HepG2 (cell line): ENCODE measurements around the gene ESPN. TPM values are rescaled to one million over a fixed set of nuclear protein-coding genes. Genes with fewer than 3 reads are reported as not detected.

Experiments
- HCFC1 ChIP-seq: fragments of 150-350 bp; IDR thresholded peaks from 2 replicates; pipeline ENCODE4 v1.6.1; 2014; ENCODE audit warnings: low read depth, low read length
- RAD21 ChIP-seq: fragments of 450-650 bp; formaldehyde crosslinking; IDR thresholded peaks from 2 replicates; pipeline ENCODE4 v1.5.0; 2020; ENCODE audit warnings: mild to moderate bottlenecking
- SMYD3 ChIP-seq: sonication (generic); formaldehyde crosslinking; IDR thresholded peaks from 2 replicates; pipeline ENCODE4 v1.8.1; 2023; ENCODE audit warnings: mild to moderate bottlenecking, missing genetic modification reagents
- SOX6 ChIP-seq, 2 experiments: fragments of 450-650 bp in 1 of 2; sonication (generic) in 1 of 2; formaldehyde crosslinking in 1 of 2; IDR thresholded peaks; 2 replicates each; pipeline versions ENCODE4 v1.4.0 to v1.6.1; 2017 to 2020; ENCODE audit warnings: antibody characterized with exemption in 1 of 2, mild to moderate bottlenecking in 1 of 2, missing genetic modification reagents in 1 of 2
- ZIK1 ChIP-seq: sonication (generic); formaldehyde crosslinking; IDR thresholded peaks from 2 replicates; pipeline ENCODE4 v1.5.0; 2020; ENCODE audit warnings: mild to moderate bottlenecking, low read depth, missing genetic modification reagents, borderline replicate concordance
- ZNF20 ChIP-seq: sonication (generic); formaldehyde crosslinking; IDR thresholded peaks from 2 replicates; pipeline ENCODE4 v1.4.0; 2020; ENCODE audit warnings: mild to moderate bottlenecking, moderate library complexity, missing genetic modification reagents
- ZNF282 ChIP-seq: fragments of 450-650 bp; IDR thresholded peaks from 2 replicates; pipeline ENCODE4 v1.6.1; 2018; ENCODE audit not compliant: partially characterized antibody
- ZNF432 ChIP-seq: sonication (generic); formaldehyde crosslinking; IDR thresholded peaks from 2 replicates; pipeline ENCODE4 v1.5.0; 2020; ENCODE audit warnings: missing genetic modification reagents, mild to moderate bottlenecking, borderline replicate concordance
- ZNF44 ChIP-seq: sonication (generic); formaldehyde crosslinking; IDR thresholded peaks from 2 replicates; pipeline ENCODE4 v1.5.1; 2020; ENCODE audit warnings: mild to moderate bottlenecking, missing genetic modification reagents
- ZNF660 ChIP-seq: sonication (generic); formaldehyde crosslinking; IDR thresholded peaks from 2 replicates; pipeline ENCODE4 v1.5.1; 2020; ENCODE audit warnings: mild to moderate bottlenecking, low read depth, missing genetic modification reagents, borderline replicate concordance
- ZNF737 ChIP-seq: sonication (generic); formaldehyde crosslinking; IDR thresholded peaks from 2 replicates; pipeline ENCODE4 v1.5.0; 2020; ENCODE audit warnings: missing genetic modification reagents, mild to moderate bottlenecking, borderline replicate concordance
- polyA plus RNA-seq, 8 experiments: library from polyadenylated mRNA; depleted of rRNA in 3 of 8; stranded (reverse) in 7 of 8; unstranded in 1 of 8; fragments of >200 nt; fragmentation: Illumina TruSeq in 4 of 8; extraction: Trizol in 4 of 8; gene quantifications; 2 replicates each; pipeline versions ENCODE4 v1.2.1 to v1.2.3, GENCODE V29; 2011 to 2016; ENCODE audit warnings: low read depth in 4 of 8, missing spikeins in 1 of 8, mixed read lengths in 1 of 8; ENCODE audit not compliant: insufficient read depth in 1 of 8
- total RNA-seq, 5 experiments: library from RNA; depleted of rRNA; stranded (reverse); fragments of >200 nt; fragmentation: Illumina TruSeq; extraction: Trizol; gene quantifications; 2 replicates each; pipeline ENCODE4 v1.2.3, GENCODE V29; 2016; ENCODE audit warnings: low read depth in 1 of 5
- TF ChIP-seq, protein P1 (sequence below): sonication (generic); formaldehyde crosslinking; conservative IDR thresholded peaks from 2 replicates; pipeline ENCODE4 v1.8.0; 2022; ENCODE audit warnings: missing genetic modification reagents
- TF ChIP-seq, protein P2 (sequence below): sonication (generic); formaldehyde crosslinking; IDR thresholded peaks from 2 replicates; pipeline ENCODE4 v1.4.0; 2020; ENCODE audit warnings: mild to moderate bottlenecking, low read depth, missing genetic modification reagents
- TF ChIP-seq, protein P3 (sequence below): sonication (generic); formaldehyde crosslinking; IDR thresholded peaks from 2 replicates; pipeline ENCODE4 v1.4.0; 2020; ENCODE audit warnings: missing genetic modification reagents
- TF ChIP-seq, protein P4 (sequence below), 2 experiments: fragments of 450-650 bp in 1 of 2; sonication (generic) in 1 of 2; formaldehyde crosslinking; IDR thresholded peaks; 2 replicates each; pipeline versions ENCODE4 v1.5.0 to v1.8.0; 2020 to 2022; ENCODE audit warnings: mild to moderate bottlenecking in 1 of 2, missing genetic modification reagents in 1 of 2
- TF ChIP-seq, protein P5 (sequence below): sonication (generic); formaldehyde crosslinking; IDR thresholded peaks from 2 replicates; pipeline ENCODE4 v1.4.0; 2020; ENCODE audit warnings: missing genetic modification reagents
- TF ChIP-seq, protein P6 (sequence below): sonication (generic); formaldehyde crosslinking; IDR thresholded peaks from 2 replicates; pipeline ENCODE4 v1.8.0; 2022; ENCODE audit warnings: mild to moderate bottlenecking, missing genetic modification reagents, borderline replicate concordance
- TF ChIP-seq, protein P7 (sequence below): sonication (generic); formaldehyde crosslinking; IDR thresholded peaks from 2 replicates; pipeline ENCODE4 v1.4.0; 2020; ENCODE audit warnings: missing genetic modification reagents

Gene ESPN
- total and polyA plus RNA-seq, 2 of the 13 experiments (the other 11 are each of a cell fraction or from before 2014, with no cell fraction given) = 48.6 to 54.2 TPM

DNA sequence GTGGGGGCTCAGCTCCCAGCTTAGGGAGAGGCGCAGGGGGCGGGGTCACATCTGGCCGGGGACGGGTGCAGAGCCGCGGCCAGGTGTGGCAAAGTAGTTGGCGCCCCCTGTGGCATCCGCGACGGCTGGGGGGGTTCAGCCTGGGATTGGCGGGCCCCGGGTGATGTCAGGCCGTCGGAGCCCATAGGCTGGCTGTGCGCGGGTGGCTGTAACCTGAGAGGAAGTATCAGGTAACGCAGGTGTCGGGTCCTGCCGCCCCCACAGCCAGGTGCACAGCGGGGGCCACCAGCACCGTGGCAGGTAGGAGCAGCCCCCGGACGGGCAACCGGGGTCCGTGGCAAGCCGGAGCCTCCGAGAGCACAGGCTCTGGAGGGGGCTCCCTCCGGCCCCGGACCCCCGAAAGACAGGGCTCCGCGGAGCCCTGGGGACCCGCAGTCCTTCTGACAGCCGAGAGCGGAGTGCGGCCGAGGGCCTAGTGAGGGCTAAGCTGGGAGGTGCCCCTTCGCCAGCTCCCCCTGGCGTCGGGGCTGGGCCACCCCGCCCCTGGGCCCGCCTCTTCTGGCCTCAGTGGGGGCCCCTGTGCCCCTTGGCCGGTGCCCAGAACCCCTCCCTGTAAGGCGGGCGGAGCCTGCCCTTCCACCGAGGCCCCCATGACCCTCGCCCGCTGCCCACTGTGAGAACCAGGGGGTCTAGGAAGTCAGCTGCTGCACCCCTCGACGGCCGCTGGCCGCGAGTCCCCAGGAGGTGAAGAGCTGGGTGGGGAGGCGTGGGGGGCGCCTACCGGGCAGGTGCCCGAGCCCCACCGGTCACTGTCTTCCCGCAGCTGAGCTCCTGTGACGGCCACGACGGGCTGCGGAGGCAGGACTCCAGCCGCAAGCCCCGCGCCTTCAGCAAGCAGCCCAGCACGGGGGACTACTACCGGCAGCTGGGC lies 23.5 kb downstream of the ESPN start (continued):
- TF ChIP-seq, protein P1, sequence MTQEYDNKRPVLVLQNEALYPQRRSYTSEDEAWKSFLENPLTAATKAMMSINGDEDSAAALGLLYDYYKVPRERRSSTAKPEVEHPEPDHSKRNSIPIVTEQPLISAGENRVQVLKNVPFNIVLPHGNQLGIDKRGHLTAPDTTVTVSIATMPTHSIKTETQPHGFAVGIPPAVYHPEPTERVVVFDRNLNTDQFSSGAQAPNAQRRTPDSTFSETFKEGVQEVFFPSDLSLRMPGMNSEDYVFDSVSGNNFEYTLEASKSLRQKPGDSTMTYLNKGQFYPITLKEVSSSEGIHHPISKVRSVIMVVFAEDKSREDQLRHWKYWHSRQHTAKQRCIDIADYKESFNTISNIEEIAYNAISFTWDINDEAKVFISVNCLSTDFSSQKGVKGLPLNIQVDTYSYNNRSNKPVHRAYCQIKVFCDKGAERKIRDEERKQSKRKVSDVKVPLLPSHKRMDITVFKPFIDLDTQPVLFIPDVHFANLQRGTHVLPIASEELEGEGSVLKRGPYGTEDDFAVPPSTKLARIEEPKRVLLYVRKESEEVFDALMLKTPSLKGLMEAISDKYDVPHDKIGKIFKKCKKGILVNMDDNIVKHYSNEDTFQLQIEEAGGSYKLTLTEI (CRISPR knock-in tag) = no peak
- TF ChIP-seq ZNF44 = no peak
- TF ChIP-seq ZNF660 (CRISPR knock-in tag) = no peak
- no peak for TF ChIP-seq SOX6 (IDR thresholded peaks at IDR 0.05)
- TF ChIP-seq SOX6 (CRISPR knock-in tag; IDR thresholded peaks at IDR 0.05) = no peak; the same call in 1 of the 2 replicates
- TF ChIP-seq, protein P2, sequence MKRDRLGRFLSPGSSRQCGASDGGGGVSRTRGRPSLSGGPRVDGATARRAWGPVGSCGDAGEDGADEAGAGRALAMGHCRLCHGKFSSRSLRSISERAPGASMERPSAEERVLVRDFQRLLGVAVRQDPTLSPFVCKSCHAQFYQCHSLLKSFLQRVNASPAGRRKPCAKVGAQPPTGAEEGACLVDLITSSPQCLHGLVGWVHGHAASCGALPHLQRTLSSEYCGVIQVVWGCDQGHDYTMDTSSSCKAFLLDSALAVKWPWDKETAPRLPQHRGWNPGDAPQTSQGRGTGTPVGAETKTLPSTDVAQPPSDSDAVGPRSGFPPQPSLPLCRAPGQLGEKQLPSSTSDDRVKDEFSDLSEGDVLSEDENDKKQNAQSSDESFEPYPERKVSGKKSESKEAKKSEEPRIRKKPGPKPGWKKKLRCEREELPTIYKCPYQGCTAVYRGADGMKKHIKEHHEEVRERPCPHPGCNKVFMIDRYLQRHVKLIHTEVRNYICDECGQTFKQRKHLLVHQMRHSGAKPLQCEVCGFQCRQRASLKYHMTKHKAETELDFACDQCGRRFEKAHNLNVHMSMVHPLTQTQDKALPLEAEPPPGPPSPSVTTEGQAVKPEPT = no peak
- no peak for TF ChIP-seq ZNF282
- no peak for TF ChIP-seq ZIK1 (CRISPR knock-in tag)
- TF ChIP-seq, protein P3, sequence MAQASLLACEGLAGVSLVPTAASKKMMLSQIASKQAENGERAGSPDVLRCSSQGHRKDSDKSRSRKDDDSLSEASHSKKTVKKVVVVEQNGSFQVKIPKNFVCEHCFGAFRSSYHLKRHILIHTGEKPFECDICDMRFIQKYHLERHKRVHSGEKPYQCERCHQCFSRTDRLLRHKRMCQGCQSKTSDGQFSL (CRISPR knock-in tag) = peak; percentile 82
- TF ChIP-seq ZNF20 = peak; percentile 69; the same call in 1 of the 2 replicates
- TF ChIP-seq, protein P4, sequence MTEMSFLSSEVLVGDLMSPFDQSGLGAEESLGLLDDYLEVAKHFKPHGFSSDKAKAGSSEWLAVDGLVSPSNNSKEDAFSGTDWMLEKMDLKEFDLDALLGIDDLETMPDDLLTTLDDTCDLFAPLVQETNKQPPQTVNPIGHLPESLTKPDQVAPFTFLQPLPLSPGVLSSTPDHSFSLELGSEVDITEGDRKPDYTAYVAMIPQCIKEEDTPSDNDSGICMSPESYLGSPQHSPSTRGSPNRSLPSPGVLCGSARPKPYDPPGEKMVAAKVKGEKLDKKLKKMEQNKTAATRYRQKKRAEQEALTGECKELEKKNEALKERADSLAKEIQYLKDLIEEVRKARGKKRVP (CRISPR knock-in tag; IDR thresholded peaks at IDR 0.05) = no peak
- 0 out of 2 replicates have a peak, but pooled peaks have one; percentile 25 for TF ChIP-seq RAD21
- TF ChIP-seq, protein P5, sequence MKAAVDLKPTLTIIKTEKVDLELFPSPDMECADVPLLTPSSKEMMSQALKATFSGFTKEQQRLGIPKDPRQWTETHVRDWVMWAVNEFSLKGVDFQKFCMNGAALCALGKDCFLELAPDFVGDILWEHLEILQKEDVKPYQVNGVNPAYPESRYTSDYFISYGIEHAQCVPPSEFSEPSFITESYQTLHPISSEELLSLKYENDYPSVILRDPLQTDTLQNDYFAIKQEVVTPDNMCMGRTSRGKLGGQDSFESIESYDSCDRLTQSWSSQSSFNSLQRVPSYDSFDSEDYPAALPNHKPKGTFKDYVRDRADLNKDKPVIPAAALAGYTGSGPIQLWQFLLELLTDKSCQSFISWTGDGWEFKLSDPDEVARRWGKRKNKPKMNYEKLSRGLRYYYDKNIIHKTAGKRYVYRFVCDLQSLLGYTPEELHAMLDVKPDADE (CRISPR knock-in tag) = no peak
- no peak for TF ChIP-seq HCFC1
- TF ChIP-seq, protein P6, sequence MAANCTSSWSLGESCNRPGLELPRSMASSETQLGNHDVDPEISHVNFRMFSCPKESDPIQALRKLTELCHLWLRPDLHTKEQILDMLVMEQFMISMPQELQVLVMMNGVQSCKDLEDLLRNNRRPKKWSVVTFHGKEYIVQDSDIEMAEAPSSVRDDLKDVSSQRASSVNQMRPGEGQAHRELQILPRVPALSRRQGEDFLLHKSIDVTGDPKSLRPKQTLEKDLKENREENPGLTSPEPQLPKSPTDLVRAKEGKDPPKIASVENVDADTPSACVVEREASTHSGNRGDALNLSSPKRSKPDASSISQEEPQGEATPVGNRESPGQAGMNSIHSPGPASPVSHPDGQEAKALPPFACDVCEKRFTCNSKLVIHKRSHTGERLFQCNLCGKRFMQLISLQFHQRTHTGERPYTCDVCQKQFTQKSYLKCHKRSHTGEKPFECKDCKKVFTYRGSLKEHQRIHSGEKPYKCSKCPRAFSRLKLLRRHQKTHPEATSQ (CRISPR knock-in tag) = no peak
- TF ChIP-seq SMYD3 = no peak
- TF ChIP-seq, protein P7, sequence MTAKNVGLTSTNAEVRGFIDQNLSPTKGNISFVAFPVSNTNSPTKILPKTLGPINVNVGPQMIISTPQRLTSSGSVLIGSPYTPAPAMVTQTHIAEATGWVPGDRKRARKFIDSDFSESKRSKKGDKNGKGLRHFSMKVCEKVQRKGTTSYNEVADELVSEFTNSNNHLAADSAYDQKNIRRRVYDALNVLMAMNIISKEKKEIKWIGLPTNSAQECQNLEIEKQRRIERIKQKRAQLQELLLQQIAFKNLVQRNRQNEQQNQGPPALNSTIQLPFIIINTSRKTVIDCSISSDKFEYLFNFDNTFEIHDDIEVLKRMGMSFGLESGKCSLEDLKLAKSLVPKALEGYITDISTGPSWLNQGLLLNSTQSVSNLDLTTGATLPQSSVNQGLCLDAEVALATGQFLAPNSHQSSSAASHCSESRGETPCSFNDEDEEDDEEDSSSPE = peak; percentile 7; the same call in 1 of the 2 replicates
- no peak for TF ChIP-seq ZNF432 (CRISPR knock-in tag)
- no peak for TF ChIP-seq ZNF737 (CRISPR knock-in tag)
